AG09309 (cell line): ENCODE measurements around the gene HTRA3.
A peak's percentile ranks its signal among the peaks of the same experiment; 100 is the strongest.

ENCODE experiments used
- DNase-seq: peaks from one replicate; pipeline ENCODE4 v3.0.0-alpha.2; 2010; ENCODE audit warnings: low read depth
- H3K4me3 ChIP-seq: 2 replicates; pipeline ENCODE4 v1.5.1; 2011; ENCODE audit warnings: mild to moderate bottlenecking, low read depth, low read length, moderate library complexity; ENCODE audit not compliant: control insufficient read depth
- TF ChIP-seq, protein P1 (sequence below): IDR thresholded peaks from 2 replicates; pipeline ENCODE4 v1.5.1; 2011; ENCODE audit warnings: mild to moderate bottlenecking, low read depth, low read length, inconsistent platforms; ENCODE audit not compliant: insufficient read depth, control insufficient read depth; ENCODE audit errors: missing control alignments

HTRA3 gene

GRCh38 chr4:8266088-8266487, 3.5 kb upstream of the HTRA3 start:
- TF ChIP-seq, protein P1, sequence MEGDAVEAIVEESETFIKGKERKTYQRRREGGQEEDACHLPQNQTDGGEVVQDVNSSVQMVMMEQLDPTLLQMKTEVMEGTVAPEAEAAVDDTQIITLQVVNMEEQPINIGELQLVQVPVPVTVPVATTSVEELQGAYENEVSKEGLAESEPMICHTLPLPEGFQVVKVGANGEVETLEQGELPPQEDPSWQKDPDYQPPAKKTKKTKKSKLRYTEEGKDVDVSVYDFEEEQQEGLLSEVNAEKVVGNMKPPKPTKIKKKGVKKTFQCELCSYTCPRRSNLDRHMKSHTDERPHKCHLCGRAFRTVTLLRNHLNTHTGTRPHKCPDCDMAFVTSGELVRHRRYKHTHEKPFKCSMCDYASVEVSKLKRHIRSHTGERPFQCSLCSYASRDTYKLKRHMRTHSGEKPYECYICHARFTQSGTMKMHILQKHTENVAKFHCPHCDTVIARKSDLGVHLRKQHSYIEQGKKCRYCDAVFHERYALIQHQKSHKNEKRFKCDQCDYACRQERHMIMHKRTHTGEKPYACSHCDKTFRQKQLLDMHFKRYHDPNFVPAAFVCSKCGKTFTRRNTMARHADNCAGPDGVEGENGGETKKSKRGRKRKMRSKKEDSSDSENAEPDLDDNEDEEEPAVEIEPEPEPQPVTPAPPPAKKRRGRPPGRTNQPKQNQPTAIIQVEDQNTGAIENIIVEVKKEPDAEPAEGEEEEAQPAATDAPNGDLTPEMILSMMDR = no peak
- no peak overlapping the region for H3K4me3 ChIP-seq
- no peak for DNase-seq

- H3K4me3 ChIP-seq = no peak overlapping the region
- no peak for DNase-seq
- TF ChIP-seq, protein P1 = no peak
Measured at GRCh38 chr4:8266508-8266907, 3.0 kb upstream of the HTRA3 start.

GRCh38 chr4:8267077-8267476, 2.5 kb upstream of the HTRA3 start:
- TF ChIP-seq, protein P1 = peak; percentile 52
- no peak overlapping the region for H3K4me3 ChIP-seq
- no peak for DNase-seq

DNA sequence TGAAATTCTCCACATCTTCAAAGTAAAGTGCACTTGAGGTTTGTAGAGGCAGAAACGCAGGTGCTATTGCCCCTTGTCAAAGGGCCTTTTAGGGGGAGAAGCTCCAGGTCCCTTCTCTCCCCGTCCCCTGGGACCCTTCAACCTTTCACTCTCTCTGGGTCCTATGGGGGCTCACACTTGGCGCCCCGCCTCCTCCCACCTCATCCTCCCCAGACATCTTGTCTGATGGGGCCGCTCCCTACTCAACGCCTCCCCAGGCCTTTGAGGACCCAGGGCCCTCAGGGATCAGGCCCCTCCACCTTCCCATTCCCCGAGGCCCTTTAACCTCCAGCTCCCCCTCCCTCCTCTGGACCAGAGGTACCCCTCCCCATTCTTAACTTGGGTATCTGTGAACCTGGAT, 1.3 kb upstream of the HTRA3 start:
- TF ChIP-seq, protein P1 = no peak
- no peak for DNase-seq
- H3K4me3 ChIP-seq = no peak overlapping the region

GRCh38 chr4:8268901-8269534, 536 bp upstream of the HTRA3 start:
- TF ChIP-seq, protein P1 = no peak
- no peak overlapping the region for H3K4me3 ChIP-seq
- no peak for DNase-seq

- TF ChIP-seq, protein P1 = no peak
- H3K4me3 ChIP-seq = no peak overlapping the region
Measured at GRCh38 chr4:8270418-8270771, 841 bp downstream of the HTRA3 start.

More at GRCh38 chr4:8270418-8270771, 841 bp downstream of the HTRA3 start:
- DNase-seq = no peak
